Fibroblast of upper back skin (primary cell): ENCODE results near the gene CTBP2.

ENCODE experiments used
- DNase-seq: peaks from one replicate; pipeline ENCODE4 v3.0.0-alpha.2; 2013

Gene CTBP2

GRCh38 chr10:125034675-125035074, 125.7 kb downstream of the CTBP2 start:
- no peak for DNase-seq

GRCh38 chr10:125033146-125033924, 127.0 kb downstream of the CTBP2 start:
- no peak for DNase-seq

GRCh38 chr10:125032474-125033020, 127.8 kb downstream of the CTBP2 start:
- no peak for DNase-seq

- no peak for DNase-seq
Measured at GRCh38 chr10:125030567-125031197, 129.7 kb downstream of the CTBP2 start.

GRCh38 chr10:125029584-125030242, 130.7 kb downstream of the CTBP2 start:
- no peak for DNase-seq

- peak; percentile 42 for DNase-seq
Measured at GRCh38 chr10:125027871-125028869, 132.2 kb downstream of the CTBP2 start.

- DNase-seq: no peak
Measured at GRCh38 chr10:125026974-125027735, 133.2 kb downstream of the CTBP2 start.

GRCh38 chr10:125026036-125026931, 134.1 kb downstream of the CTBP2 start:
- no peak for DNase-seq

- peak; percentile 48 for DNase-seq
Measured at GRCh38 chr10:125025341-125025740, 135.0 kb downstream of the CTBP2 start.

- DNase-seq: no peak
Measured at GRCh38 chr10:125024497-125025234, 135.7 kb downstream of the CTBP2 start.

- DNase-seq: no peak
Measured at GRCh38 chr10:125023862-125024496, 136.4 kb downstream of the CTBP2 start.

- DNase-seq: no peak
Measured at GRCh38 chr10:125023255-125023654, 137.1 kb downstream of the CTBP2 start.

- no peak for DNase-seq
Measured at GRCh38 chr10:125022671-125023070, 137.7 kb downstream of the CTBP2 start.

- DNase-seq: no peak
Measured at GRCh38 chr10:125021686-125022344, 138.5 kb downstream of the CTBP2 start.

- DNase-seq: no peak
Measured at GRCh38 chr10:125020871-125021270, 139.5 kb downstream of the CTBP2 start.

- no peak for DNase-seq
Measured at GRCh38 chr10:125020386-125020785, 140.0 kb downstream of the CTBP2 start.

GRCh38 chr10:125018576-125019143, 141.7 kb downstream of the CTBP2 start:
- DNase-seq: no peak
